A549 (cell line): ENCODE data around the gene SUPT7L. TPM values are rescaled to one million over a fixed set of nuclear protein-coding genes. Genes with fewer than 3 reads are reported as not detected.
A peak's percentile ranks its signal among the peaks of the same experiment; 100 is the strongest.

ENCODE experiments used
- ATAC-seq, 2 experiments: fragments of 200-7000 bp in 1 of 2; fragments of >200 bp in 1 of 2; cut with Nextera tagmentation in 1 of 2; cut with Tn5 transposase in 1 of 2; 3 replicates each; pipeline versions ENCODE4 v1.8.0 to v1.9.1; 2018 to 2020; ENCODE audit warnings: mild to moderate bottlenecking in 1 of 2, moderate library complexity in 1 of 2
- CTCF ChIA-PET: fragments of 300-600 bp; sonication (Branson Sonifier 250); formaldehyde crosslinking; extraction: SDS; loops from one replicate; lab custom pipeline; 2021; ENCODE audit warnings: antibody characterized with exemption, inconsistent platforms; lab: Yijun Ruan, JAX
- POLR2A ChIA-PET: fragments of 350-600 bp; formaldehyde crosslinking; extraction: SDS; loops from one replicate; lab custom pipeline; 2021; ENCODE audit warnings: antibody characterized with exemption, inconsistent platforms; lab: Yijun Ruan, JAX
- DNase-seq, 2 experiments: peaks; one replicate each; pipeline versions ENCODE4 v3.0.0 to v3.0.0-alpha.2; 2011 to 2016; ENCODE audit warnings: low read depth in 1 of 2, low spot score in 1 of 2
- FAIRE-seq: peaks from 2 replicates; lab custom pipeline; 2011; peaks lifted over from hg19 to GRCh38; lab: Jason Lieb, UNC
- H3K27ac ChIP-seq, 2 experiments: fragments of >200 bp; sonication (Bioruptor Twin); formaldehyde crosslinking; 3 replicates each; pipeline ENCODE4 v1.5.1; 2016 to 2017
- H3K4me1 ChIP-seq: fragments of >200 bp; sonication (Bioruptor Twin); formaldehyde crosslinking; 3 replicates; pipeline ENCODE4 v1.6.1; 2016
- H3K4me2 ChIP-seq: fragments of >200 bp; sonication (Bioruptor Twin); formaldehyde crosslinking; 3 replicates; pipeline ENCODE4 v1.6.1; 2016
- H3K4me3 ChIP-seq: fragments of >200 bp; sonication (Bioruptor Twin); formaldehyde crosslinking; 3 replicates; pipeline ENCODE4 v1.5.1; 2016
- H3K9me3 ChIP-seq: fragments of >200 bp; sonication (Bioruptor Twin); formaldehyde crosslinking; 3 replicates; pipeline ENCODE4 v1.6.1; 2016
- CBX2 ChIP-seq: fragments of 200-600 bp; sonication (generic); IDR thresholded peaks from 2 replicates; pipeline ENCODE4 v1.6.1; 2016; ENCODE audit warnings: low read depth, mild to moderate bottlenecking, borderline replicate concordance
- CHD2 ChIP-seq: fragments of 150-350 bp; IDR thresholded peaks from 2 replicates; pipeline ENCODE4 v1.6.1; 2014; ENCODE audit warnings: low read length; ENCODE audit not compliant: partially characterized antibody
- EHMT2 ChIP-seq: fragments of 200-600 bp; sonication (generic); IDR thresholded peaks from 2 replicates; pipeline ENCODE4 v1.6.1; 2016; ENCODE audit warnings: antibody characterized with exemption, low read depth, mild to moderate bottlenecking, moderate library complexity
- FOXS1 ChIP-seq: fragments of 250-450 bp; sonication (Bioruptor Pico); IDR thresholded peaks from 2 replicates; pipeline ENCODE4 v1.5.0; 2020; ENCODE audit warnings: mild to moderate bottlenecking, moderate library complexity
- HDAC2 ChIP-seq: fragments of 200-600 bp; sonication (generic); IDR thresholded peaks from 2 replicates; pipeline ENCODE4 v1.6.1; 2016
- HOXA7 ChIP-seq: fragments of 250-450 bp; sonication (Bioruptor Pico); IDR thresholded peaks from 2 replicates; pipeline ENCODE4 v1.5.0; 2020; ENCODE audit warnings: mild to moderate bottlenecking, moderate library complexity
- HOXB13 ChIP-seq: fragments of 250-450 bp; sonication (Bioruptor Pico); IDR thresholded peaks from 2 replicates; pipeline ENCODE4 v1.5.0; 2020; ENCODE audit warnings: low read depth, mild to moderate bottlenecking, moderate library complexity
- HOXB5 ChIP-seq: fragments of 250-450 bp; sonication (Bioruptor Pico); IDR thresholded peaks from 2 replicates; pipeline ENCODE4 v1.5.0; 2020; ENCODE audit warnings: mild to moderate bottlenecking, moderate library complexity
- MAFK ChIP-seq: fragments of 450-650 bp; IDR thresholded peaks from 2 replicates; pipeline ENCODE4 v1.6.1; 2014; ENCODE audit not compliant: partially characterized antibody
- NFE2L2 ChIP-seq: fragments of 150-350 bp; conservative IDR thresholded peaks from 2 replicates; pipeline ENCODE4 v1.6.1; 2014; ENCODE audit warnings: low read length
- NPAS2 ChIP-seq: fragments of 250-450 bp; sonication (Bioruptor Pico); IDR thresholded peaks from 2 replicates; pipeline ENCODE4 v1.8.0; 2022; ENCODE audit warnings: mild to moderate bottlenecking, moderate library complexity, borderline replicate concordance
- NR3C1 ChIP-seq: fragments of >200 bp; sonication (Bioruptor Twin); formaldehyde crosslinking; IDR thresholded peaks from 3 replicates; pipeline ENCODE4 v1.6.1; 2017
- RARB ChIP-seq: fragments of 250-450 bp; sonication (Bioruptor Pico); IDR thresholded peaks from 2 replicates; pipeline ENCODE4 v1.8.0; 2021; ENCODE audit warnings: mild to moderate bottlenecking, moderate library complexity
- RCOR1 ChIP-seq: fragments of 150-350 bp; IDR thresholded peaks from 2 replicates; pipeline ENCODE4 v1.6.1; 2014; ENCODE audit warnings: antibody characterized with exemption, low read length, low read depth
- SMC3 ChIP-seq: fragments of >200 bp; sonication (Bioruptor Twin); formaldehyde crosslinking; IDR thresholded peaks from 3 replicates; pipeline ENCODE4 v1.6.1; 2018; ENCODE audit warnings: inconsistent platforms
- ZFP36 ChIP-seq: fragments of 450-650 bp; IDR thresholded peaks from 2 replicates; pipeline ENCODE4 v1.6.1; 2014; ENCODE audit warnings: borderline replicate concordance; ENCODE audit not compliant: partially characterized antibody
- ZSCAN20 ChIP-seq: fragments of 250-450 bp; sonication (Bioruptor Pico); IDR thresholded peaks from 2 replicates; pipeline ENCODE4 v1.8.0; 2022; ENCODE audit warnings: mild to moderate bottlenecking, moderate library complexity
- polyA plus RNA-seq, 4 experiments: library from polyadenylated mRNA; depleted of rRNA in 3 of 4; stranded (reverse); fragments of >200 nt; fragmentation: RNase III in 1 of 4; extraction: RNeasy Plus Mini Kit Qiagen cat#74134 plus additional on column Dnase treatment in 1 of 4; gene quantifications; 2 replicates in 3 of 4; 3 replicates in 1 of 4; pipeline ENCODE4 v1.2.3, GENCODE V29; 2011 to 2017
- TF ChIP-seq, protein P1 (sequence below): fragments of 150-350 bp; IDR thresholded peaks from 2 replicates; pipeline ENCODE4 v1.6.1; 2014; ENCODE audit warnings: low read depth, mild to moderate bottlenecking, low read length
- TF ChIP-seq, protein P2 (sequence below): fragments of 450-650 bp; IDR thresholded peaks from 2 replicates; pipeline ENCODE4 v1.6.1; 2014; ENCODE audit warnings: antibody characterized with exemption
- TF ChIP-seq, protein P3 (sequence below): fragments of >200 bp; sonication (Bioruptor Twin); formaldehyde crosslinking; IDR thresholded peaks from 3 replicates; pipeline ENCODE4 v1.5.1; 2016
- TF ChIP-seq, protein P4 (sequence below): IDR thresholded peaks from 2 replicates; pipeline ENCODE4 v1.6.1; 2012
- TF ChIP-seq, protein P5 (sequence below): fragments of 250-450 bp; sonication (Bioruptor Pico); IDR thresholded peaks from 2 replicates; pipeline ENCODE4 v1.5.0; 2020; ENCODE audit warnings: low read depth, mild to moderate bottlenecking, moderate library complexity
- TF ChIP-seq, protein P6 (sequence below): fragments of 200-600 bp; sonication (generic); IDR thresholded peaks from 2 replicates; pipeline ENCODE4 v1.6.1; 2016; ENCODE audit warnings: antibody characterized with exemption, mild to moderate bottlenecking, moderate library complexity

Gene SUPT7L
- polyA plus RNA-seq, 2 of the 4 experiments (the other 2 are of a cell fraction): 39.5 to 67.0 TPM

DNA sequence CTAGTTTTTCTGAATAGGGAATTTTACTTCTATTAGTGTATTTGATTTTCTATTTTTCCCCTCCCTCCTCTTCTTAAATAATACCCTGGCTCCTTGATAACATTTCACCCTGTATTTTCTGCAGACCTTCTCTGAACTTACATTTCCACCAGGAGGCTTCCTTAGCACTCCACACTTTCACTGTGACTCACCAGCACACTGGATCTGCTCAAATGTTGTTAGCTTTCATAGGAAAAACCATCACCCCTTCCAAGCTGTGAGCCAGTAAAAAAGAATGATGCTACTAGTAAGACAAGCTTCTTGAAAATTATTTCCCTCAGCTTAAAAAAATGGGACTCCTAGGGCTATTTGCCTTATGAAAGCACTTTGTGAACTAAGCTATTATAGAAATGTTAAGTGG lies 16.1 kb downstream of the SUPT7L start:
- TF ChIP-seq MAFK (no peak), ZFP36 (no peak), HOXB5 (CRISPR knock-in tag) (no peak)
- TF ChIP-seq, protein P1, sequence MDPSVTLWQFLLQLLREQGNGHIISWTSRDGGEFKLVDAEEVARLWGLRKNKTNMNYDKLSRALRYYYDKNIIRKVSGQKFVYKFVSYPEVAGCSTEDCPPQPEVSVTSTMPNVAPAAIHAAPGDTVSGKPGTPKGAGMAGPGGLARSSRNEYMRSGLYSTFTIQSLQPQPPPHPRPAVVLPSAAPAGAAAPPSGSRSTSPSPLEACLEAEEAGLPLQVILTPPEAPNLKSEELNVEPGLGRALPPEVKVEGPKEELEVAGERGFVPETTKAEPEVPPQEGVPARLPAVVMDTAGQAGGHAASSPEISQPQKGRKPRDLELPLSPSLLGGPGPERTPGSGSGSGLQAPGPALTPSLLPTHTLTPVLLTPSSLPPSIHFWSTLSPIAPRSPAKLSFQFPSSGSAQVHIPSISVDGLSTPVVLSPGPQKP: no peak
- TF ChIP-seq, all 56 proteins: peak for 0
- POLR2A ChIA-PET: no interaction called here
- FAIRE-seq: no peak
- Histone ChIP-seq H3K27ac (no peak overlapping the region), H3K4me1 (no peaks in the 10 kb centered on the region), H3K4me2 (no peak overlapping the region), H3K9me3 (no peaks in the 10 kb centered on the region), H3K4me3 (no peak overlapping the region)
- no peak for DNase-seq
- CTCF ChIA-PET: interaction anchor here (0.6 to 5.0 kb wide), 4 partner anchors 21 to 605 kb away, joined by 3 to 36 read pairs (median 3); no protein-coding TSS in a partner anchor
- ATAC-seq: peak; percentile 34 to 36; a peak in 1 of 6 replicates

DNA sequence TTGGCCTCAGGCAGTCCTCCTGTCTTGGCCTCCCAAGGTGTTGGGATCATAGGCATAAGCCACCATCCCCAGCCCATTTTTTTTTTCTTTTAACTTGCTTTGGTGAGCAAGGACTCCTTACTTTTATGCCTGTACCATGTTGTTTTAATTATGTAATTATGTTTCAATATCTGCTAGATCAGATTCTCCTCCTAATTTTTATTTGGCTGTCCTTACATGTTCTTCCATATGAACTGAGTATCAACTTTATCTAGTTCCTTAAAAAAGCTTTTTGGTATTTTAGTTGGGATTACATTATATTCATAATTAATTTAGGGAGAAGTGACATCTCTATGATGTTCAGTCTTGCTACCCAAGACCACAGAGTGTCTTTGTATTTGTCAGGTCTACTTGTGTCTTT lies 18.2 kb downstream of the SUPT7L start:
- no peak for FAIRE-seq
- Histone ChIP-seq H3K4me2 (no peak overlapping the region), H3K4me1 (no peaks in the 10 kb centered on the region), H3K4me3 (no peak overlapping the region), H3K9me3 (no peaks in the 10 kb centered on the region), H3K27ac (no peak overlapping the region)
- TF ChIP-seq NFE2L2 (no peak), HDAC2 (no peak), NR3C1 (no peak), HOXA7 (CRISPR knock-in tag) (no peak), NPAS2 (CRISPR knock-in tag) (no peak), CBX2 (no peak), RARB (no peak), SMC3 (no peak), CHD2 (no peak), FOXS1 (CRISPR knock-in tag) (no peak), EHMT2 (no peak), RCOR1 (no peak), HOXB13 (CRISPR knock-in tag) (no peak), ZSCAN20 (CRISPR knock-in tag) (no peak)
- TF ChIP-seq, protein P2, sequence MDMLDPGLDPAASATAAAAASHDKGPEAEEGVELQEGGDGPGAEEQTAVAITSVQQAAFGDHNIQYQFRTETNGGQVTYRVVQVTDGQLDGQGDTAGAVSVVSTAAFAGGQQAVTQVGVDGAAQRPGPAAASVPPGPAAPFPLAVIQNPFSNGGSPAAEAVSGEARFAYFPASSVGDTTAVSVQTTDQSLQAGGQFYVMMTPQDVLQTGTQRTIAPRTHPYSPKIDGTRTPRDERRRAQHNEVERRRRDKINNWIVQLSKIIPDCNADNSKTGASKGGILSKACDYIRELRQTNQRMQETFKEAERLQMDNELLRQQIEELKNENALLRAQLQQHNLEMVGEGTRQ: no peak
- TF ChIP-seq, protein P3, sequence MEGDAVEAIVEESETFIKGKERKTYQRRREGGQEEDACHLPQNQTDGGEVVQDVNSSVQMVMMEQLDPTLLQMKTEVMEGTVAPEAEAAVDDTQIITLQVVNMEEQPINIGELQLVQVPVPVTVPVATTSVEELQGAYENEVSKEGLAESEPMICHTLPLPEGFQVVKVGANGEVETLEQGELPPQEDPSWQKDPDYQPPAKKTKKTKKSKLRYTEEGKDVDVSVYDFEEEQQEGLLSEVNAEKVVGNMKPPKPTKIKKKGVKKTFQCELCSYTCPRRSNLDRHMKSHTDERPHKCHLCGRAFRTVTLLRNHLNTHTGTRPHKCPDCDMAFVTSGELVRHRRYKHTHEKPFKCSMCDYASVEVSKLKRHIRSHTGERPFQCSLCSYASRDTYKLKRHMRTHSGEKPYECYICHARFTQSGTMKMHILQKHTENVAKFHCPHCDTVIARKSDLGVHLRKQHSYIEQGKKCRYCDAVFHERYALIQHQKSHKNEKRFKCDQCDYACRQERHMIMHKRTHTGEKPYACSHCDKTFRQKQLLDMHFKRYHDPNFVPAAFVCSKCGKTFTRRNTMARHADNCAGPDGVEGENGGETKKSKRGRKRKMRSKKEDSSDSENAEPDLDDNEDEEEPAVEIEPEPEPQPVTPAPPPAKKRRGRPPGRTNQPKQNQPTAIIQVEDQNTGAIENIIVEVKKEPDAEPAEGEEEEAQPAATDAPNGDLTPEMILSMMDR: no peak
- TF ChIP-seq, protein P4, sequence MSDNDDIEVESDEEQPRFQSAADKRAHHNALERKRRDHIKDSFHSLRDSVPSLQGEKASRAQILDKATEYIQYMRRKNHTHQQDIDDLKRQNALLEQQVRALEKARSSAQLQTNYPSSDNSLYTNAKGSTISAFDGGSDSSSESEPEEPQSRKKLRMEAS: no peak
- TF ChIP-seq, protein P5, sequence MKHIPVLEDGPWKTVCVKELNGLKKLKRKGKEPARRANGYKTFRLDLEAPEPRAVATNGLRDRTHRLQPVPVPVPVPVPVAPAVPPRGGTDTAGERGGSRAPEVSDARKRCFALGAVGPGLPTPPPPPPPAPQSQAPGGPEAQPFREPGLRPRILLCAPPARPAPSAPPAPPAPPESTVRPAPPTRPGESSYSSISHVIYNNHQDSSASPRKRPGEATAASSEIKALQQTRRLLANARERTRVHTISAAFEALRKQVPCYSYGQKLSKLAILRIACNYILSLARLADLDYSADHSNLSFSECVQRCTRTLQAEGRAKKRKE (CRISPR knock-in tag): no peak
- TF ChIP-seq, protein P6, sequence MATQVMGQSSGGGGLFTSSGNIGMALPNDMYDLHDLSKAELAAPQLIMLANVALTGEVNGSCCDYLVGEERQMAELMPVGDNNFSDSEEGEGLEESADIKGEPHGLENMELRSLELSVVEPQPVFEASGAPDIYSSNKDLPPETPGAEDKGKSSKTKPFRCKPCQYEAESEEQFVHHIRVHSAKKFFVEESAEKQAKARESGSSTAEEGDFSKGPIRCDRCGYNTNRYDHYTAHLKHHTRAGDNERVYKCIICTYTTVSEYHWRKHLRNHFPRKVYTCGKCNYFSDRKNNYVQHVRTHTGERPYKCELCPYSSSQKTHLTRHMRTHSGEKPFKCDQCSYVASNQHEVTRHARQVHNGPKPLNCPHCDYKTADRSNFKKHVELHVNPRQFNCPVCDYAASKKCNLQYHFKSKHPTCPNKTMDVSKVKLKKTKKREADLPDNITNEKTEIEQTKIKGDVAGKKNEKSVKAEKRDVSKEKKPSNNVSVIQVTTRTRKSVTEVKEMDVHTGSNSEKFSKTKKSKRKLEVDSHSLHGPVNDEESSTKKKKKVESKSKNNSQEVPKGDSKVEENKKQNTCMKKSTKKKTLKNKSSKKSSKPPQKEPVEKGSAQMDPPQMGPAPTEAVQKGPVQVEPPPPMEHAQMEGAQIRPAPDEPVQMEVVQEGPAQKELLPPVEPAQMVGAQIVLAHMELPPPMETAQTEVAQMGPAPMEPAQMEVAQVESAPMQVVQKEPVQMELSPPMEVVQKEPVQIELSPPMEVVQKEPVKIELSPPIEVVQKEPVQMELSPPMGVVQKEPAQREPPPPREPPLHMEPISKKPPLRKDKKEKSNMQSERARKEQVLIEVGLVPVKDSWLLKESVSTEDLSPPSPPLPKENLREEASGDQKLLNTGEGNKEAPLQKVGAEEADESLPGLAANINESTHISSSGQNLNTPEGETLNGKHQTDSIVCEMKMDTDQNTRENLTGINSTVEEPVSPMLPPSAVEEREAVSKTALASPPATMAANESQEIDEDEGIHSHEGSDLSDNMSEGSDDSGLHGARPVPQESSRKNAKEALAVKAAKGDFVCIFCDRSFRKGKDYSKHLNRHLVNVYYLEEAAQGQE: no peak
- DNase-seq: no peak
- ChIA-PET POLR2A (no interaction called here), CTCF (interaction anchor here (0.7 to 1.8 kb wide), 2 partner anchors 16 to 711 kb away, joined by 3 to 5 read pairs; partner anchors contain the start of genes CCDC121 and GPN1)
- no peak for ATAC-seq
